ENCODE results near the gene PUS7.
"Not testable (repeated sequence)": the region's sequence is repeated elsewhere in the genome, so short reads cannot be mapped to it uniquely, and the experiment has no call there.

PUS7 gene

DNA sequence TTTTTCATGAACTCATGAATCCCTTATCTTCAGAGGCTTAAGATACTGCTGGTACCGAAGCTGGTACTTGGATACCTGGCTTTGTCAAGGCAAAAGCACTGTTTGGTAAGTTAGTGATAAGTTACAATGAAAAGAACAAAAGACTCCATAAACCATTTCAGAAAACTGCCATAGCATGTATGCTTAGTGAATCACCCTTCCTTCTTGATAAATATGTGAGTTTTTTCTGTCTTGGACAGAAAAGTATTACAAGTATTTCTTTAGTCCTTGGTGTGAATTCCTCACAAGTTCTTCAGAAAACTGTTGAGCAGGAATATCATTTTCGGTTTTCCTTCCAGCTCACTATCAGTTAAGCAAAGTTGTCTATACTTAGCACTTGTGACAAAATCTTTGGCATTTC, 25.6 kb downstream of the PUS7 start:
- no peak for DNase-seq

GRCh38 chr7:105493923-105494315, 28.2 kb downstream of the PUS7 start:
- DNase-seq = no peak

GRCh38 chr7:105493196-105493922, 28.7 kb downstream of the PUS7 start:
- no peak for DNase-seq

GRCh38 chr7:105489409-105489808, 32.7 kb downstream of the PUS7 start:
- no peak for DNase-seq

DNA sequence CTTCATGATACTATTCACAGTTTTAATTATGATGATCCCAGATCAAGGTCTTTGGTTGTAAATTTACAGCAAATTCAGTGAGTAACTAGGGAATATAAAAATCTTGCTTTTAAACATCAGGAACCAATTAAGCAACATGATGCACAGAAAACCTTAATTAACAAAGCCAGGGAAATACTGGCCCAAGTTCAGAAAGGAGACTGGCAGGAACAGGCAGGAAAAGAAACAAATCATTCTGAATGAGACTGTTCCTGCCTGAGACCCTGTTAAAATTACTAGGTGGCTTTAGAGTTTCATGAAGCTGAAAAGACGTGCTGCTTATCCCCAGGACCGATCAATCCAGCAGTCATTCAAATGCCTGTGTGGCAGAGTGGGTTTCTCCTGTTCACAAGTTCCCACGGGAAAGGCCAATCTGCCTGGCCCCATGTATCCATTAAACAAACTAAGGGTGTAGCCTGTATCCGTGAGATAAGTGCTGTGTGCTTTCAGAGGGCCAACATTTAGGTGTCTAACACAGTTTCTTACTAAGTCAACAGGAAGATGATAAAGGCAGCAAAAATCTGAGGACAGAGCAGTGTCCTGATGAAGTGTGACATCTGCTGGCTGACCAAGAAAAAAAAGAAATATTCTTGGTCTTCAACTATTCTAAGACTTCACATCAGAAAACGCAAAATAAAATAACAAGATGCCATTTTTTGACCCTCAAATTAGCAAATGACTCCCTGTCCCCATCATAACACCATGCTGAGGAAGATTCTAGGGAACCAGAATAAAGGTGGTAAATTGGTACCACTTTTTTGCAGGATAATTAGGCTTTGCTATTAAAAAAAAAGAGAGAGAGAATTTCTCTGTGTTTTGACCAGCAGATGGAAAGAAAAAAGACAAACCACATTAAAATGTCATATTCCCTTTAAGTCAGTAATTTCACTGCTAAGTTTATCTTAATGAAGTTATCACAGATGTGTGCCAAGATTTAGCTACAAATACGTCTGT, 34.2 kb downstream of the PUS7 start:
- DNase-seq = no peak

- DNase-seq = no peak
Observed at GRCh38 chr7:105480931-105481330, 41.1 kb downstream of the PUS7 start.

DNA sequence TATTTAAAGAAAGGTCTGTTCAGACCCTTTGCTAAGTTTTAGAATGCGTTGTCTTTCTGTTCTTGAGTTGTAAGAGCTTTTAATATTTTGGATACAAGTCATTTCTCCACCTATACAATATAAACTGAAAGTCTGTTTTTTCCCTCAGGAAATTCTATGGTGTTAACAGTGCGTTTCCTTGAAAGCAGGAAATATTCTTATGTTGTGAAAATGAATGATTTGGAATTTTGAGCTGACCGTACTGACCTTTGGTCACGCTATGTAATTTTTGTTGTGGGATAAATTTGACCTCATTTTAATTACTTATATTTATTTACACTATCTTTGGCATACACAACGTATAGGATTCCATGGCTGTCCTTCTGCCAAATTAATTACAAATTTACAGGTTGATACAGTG, 43.5 kb downstream of the PUS7 start:
- no peak for DNase-seq

- DNase-seq = no peak
Observed at GRCh38 chr7:105477908-105478307, 44.2 kb downstream of the PUS7 start.

DNA sequence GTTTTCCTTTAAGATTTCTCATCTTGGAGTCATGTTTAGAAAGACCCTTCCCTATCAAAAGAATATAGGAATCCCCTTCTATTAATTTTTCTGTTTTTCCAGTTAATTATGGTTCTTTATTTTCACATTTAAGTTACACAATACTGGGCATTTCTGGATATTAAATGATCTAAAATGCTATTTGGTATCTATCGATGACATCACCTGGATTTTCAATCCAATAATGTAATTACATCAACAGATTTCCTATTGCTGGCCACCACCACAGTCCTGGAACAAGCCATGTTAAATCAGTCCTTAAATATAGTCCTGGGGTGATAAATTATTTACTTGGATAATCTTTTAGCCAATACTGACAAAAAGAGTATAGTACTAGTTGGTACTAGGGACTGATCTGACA, 48.0 kb downstream of the PUS7 start:
- DNase-seq = no peak

GRCh38 chr7:105473163-105473562, 48.9 kb downstream of the PUS7 start:
- no peak for DNase-seq

DNA sequence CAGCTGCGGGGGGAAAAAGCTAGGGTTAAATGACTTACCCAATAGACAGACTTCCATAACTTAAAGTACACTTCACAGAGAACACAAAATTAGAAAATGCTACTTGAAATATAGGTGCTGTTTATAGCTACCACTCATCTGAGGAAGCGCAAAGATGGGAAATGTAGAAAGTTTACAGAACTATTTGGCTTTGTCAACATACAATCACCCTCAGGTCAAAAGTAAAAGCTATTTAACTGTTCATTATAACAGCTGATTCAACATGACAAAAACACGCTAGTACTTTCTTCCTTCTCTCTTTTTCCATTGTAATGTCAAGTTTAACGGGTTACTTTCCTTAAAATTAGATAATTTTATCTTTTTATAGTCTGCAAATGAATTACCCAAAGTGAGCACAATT, 51.2 kb downstream of the PUS7 start:
- no peak for DNase-seq

DNA sequence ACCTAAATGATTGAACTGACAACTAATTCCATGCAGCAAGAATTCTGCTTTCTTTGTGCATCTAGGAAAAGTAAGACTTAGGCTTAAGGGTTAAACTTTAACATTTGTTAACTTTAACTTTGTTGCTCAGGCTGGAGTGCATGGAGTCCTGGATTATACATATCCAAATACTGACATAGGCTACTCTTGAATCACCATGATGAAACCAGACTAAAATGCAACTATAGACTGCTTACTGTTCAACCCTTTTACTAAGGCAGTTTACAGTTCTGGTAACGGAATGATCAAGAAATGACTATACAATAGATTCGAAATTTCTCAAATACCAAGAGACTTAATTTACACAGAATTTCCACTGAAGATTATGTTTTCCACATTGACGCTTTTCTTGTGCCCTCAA, 52.0 kb downstream of the PUS7 start:
- no peak for DNase-seq

DNA sequence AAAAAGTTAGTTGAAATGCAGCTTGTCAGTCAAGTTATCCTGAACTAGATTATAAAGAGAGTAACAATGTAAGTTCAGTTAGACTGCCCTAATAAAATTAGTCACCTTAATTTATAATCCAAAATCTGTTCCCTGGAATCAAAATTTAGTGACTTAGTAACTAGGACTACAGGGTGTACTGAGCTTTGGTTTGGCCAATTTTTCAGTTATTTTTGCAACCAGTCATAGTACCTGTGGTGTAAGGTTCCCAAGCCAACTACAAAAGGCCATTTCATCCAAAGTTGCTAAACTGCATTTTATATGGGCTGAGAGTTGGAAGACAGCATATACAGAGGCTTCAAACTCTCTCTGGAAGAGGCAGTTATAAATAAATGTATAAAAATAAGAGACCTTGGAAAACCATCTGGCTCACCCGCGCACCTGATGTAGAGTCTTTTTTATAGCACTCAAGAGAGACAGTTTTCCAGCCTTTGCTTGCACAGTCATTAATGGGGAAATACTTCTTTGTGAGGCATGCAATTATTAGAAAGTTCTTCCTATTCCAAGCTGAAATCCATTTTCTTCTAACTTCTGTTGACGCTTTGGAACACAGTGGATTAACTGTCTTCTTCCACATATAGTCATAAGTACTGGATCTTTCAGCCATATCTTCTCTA, 59.2 kb downstream of the PUS7 start:
- DNase-seq = no peak

- DNase-seq = no peak
Observed at GRCh38 chr7:105461518-105461917, 60.6 kb downstream of the PUS7 start.

GRCh38 chr7:105457619-105458225, 64.3 kb downstream of the PUS7 start:
- no peak for DNase-seq

GRCh38 chr7:105454921-105455320, 67.2 kb downstream of the PUS7 start:
- no peak for DNase-seq

DNA sequence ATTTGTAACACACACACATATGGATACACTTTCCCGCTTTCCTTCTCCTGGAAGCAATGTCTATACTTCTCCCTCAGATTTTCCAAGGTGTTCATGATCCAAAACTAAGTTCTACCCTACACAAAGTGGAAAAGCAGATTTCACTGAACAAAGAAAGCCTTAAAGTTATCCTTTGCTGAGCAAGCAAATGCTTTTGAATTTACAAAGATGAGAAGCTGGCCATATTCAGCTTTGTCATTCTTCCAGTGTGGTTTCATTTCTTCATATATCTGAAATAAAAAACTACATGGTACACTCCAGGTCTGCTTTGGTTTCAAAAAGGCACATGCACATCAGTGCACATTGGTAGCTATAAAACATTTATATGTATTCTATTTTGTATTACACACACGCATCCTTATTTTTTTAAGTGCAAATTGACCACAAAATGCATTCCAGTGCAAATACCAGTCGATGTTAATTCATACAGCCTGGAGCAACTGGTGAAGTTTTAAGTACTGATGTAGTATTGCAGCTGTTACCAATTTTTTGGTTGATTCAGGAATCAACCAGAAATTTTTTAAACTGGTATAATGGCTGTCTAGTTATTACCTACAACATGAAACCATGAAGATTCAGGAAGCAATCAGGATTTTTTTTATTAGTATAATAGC, 67.8 kb downstream of the PUS7 start:
- DNase-seq = no peak

DNA sequence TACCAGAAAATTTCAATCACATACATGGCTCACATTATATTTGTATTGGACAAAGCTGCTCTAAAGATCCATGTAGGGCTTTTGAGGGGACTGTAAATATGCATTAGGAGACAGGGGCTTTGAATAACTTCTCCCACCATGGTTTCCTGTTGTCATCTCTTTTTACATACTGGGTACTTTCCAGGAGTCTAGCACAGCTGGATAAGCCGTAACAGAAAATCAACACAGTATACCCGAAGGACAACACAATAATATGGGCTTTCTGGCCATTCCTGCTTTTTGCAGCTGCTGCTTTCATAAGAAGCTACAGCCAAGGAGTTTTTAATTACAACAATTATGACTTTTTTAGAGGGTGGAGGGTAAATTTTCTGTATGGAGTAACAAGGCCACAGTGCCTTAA, 70.0 kb downstream of the PUS7 start:
- no peak for DNase-seq

DNA sequence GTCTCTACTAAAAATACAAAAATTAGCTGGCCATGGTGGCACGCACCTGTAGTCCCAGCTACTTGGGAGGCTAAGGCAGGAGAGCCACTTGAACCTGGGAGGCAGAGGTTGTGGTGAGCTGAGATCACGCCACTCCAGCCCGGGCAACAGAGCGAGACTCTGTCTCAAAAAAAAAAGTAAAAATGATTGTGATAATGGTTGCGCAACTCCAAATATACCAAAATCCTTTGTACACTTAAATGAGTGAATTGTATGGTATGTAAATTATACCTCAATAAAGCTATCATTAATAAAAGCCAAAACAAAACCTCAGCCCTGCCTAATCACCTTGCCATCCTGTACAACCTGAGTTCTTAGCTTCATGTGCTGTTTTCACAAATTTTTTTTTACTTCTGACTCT, 71.2 kb downstream of the PUS7 start:
- not testable (repeated sequence) for DNase-seq

- no peak for DNase-seq
Observed at GRCh38 chr7:105450177-105450861, 71.8 kb downstream of the PUS7 start.

GRCh38 chr7:105448181-105448580, 73.9 kb downstream of the PUS7 start:
- no peak for DNase-seq
